ENCODE measurements around the gene CNTNAP3.
"Not testable (repeated sequence)": the region's sequence is repeated elsewhere in the genome, so short reads cannot be mapped to it uniquely, and the experiment has no call there.

DNA sequence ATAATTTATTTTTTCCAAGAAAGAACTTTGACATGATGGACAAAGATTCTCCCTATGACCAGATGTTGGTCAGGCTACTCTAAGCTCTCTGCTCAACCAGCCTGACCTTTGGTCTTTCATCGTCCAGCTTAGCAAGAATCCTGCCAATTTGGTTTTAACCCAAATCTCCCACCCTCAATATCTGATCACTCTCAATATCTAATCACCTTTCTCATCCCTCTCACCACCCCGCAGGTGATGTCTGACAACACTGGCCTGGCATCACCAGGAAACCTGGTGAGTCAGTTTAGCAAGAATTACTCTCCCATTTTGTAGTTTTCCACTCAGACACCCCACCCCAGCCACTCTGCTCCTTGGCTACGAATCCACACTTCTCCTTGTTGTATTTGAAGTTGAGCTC is 207.9 kb downstream of the CNTNAP3 start:
- not testable (repeated sequence) for TF ChIP-seq POLR2AphosphoS5, CTCF (IDR thresholded peaks at IDR 0.05)
